Esophagus squamous epithelium (tissue), 5 donors: ENCODE results near the gene HECTD4. TPM values are rescaled to one million over a fixed set of nuclear protein-coding genes. Genes with fewer than 3 reads are reported as not detected.

Experiments used
- DNase-seq: peaks from one replicate; lab custom pipeline; 2025; lab: John Stamatoyannopoulos, UW
- H3K27ac ChIP-seq, 4 donors: fragments of 200-600 bp; sonication (generic); one replicate each; pipeline ENCODE4 v1.5.1; 2016 to 2019; ENCODE audit warnings: mild to moderate bottlenecking in 1 of 4
- H3K27me3 ChIP-seq, 4 donors: fragments of 200-600 bp; sonication (generic); 1 replicate in 3 of 4; 2 replicates in 1 of 4; pipeline versions ENCODE4 v1.5.1 to v1.6.0; 2017 to 2021; ENCODE audit warnings: antibody characterized with exemption in 1 of 4
- H3K36me3 ChIP-seq, 3 donors: fragments of 200-600 bp; sonication (generic); one replicate each; pipeline ENCODE4 v1.5.1; 2016 to 2019
- H3K4me1 ChIP-seq, 3 donors: fragments of 200-600 bp; sonication (generic); one replicate each; pipeline ENCODE4 v1.5.1; 2017 to 2019
- H3K4me3 ChIP-seq, 4 donors: fragments of 200-600 bp; sonication (generic); 1 replicate in 3 of 4; 2 replicates in 1 of 4; pipeline ENCODE4 v1.5.1; 2016 to 2019; ENCODE audit warnings: mild to moderate bottlenecking in 2 of 4, moderate library complexity in 1 of 4
- H3K9me3 ChIP-seq, 3 donors: fragments of 200-600 bp; sonication (generic); one replicate each; pipeline ENCODE4 v1.5.1; 2016 to 2019
- POLR2A ChIP-seq, 4 donors: fragments of 450-650 bp; IDR thresholded peaks; one replicate each; pipeline ENCODE4 v1.6.1; 2017; ENCODE audit warnings: antibody characterized with exemption in 4 of 4, mild to moderate bottlenecking in 4 of 4, moderate library complexity in 3 of 4
- WGBS, 2 donors: methylation state at CpG; one replicate each; pipeline ENCODE4 v1.1.5; 2018; 5-methylcytosine and 5-hydroxymethylcytosine counted together
- intact Hi-C: fragments of 100-400 bp; cut with DNase I; formaldehyde crosslinking; loops from one replicate; pipeline ENCODE4 v1.15.0; 2022
- total RNA-seq, 4 donors: library from RNA; depleted of rRNA; stranded (reverse); fragments of >200 nt; gene quantifications; one replicate each; pipeline ENCODE4 v1.1.0, GENCODE V29; 2016
- TF ChIP-seq, protein P1 (sequence below), 6 experiments: fragments of 450-650 bp in 4 of 6; fragments of 200-600 bp in 2 of 6; sonication (generic) in 2 of 6; IDR thresholded peaks; one replicate each; pipeline ENCODE4 v1.5.1; 2016 to 2019; ENCODE audit warnings: antibody characterized with exemption in 6 of 6, mild to moderate bottlenecking in 4 of 6, moderate library complexity in 4 of 6
- donor health status: DM: yes; HTN: yes; CAD: no.

The HECTD4 gene
- total RNA-seq, 4 donors from 2014 or later: 15.4 to 53.4 (median 33.4) TPM

DNA sequence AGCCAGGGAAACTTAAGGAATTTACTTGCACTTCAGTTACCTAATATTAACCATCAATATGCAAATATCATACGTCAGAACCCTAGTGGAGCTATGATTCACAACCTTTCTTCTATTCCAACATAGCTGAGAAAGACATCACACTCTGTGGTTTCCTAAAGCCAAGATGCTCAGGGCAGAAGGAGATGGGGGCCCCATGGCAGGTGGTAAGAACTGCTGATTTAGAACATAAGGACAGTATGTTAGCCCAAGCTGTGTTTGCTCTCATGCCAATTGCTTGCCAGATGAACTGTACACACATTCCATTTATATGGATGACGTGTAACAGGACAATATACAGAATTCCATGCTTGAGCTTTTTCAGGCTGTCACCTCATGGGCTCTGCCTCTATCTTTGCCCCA, 34.6 kb downstream of the HECTD4 start:
- no peak for DNase-seq
- Histone ChIP-seq H3K4me3 (no peak overlapping the region), H3K27me3 (no peaks in the 10 kb centered on the region), H3K4me1 (peaks cover 14 to 64% (median 15%) of the 10 kb centered on the region in 3 donors), H3K36me3 (no peaks in the 10 kb centered on the region), H3K27ac (no peak overlapping the region), H3K9me3 (no peaks in the 10 kb centered on the region)
- 74 to 83% methylated on average over 2 of the region's 2 CpGs for WGBS, 2 donors
- intact Hi-C loops: no loop called here
- no peak for TF ChIP-seq POLR2A (IDR thresholded peaks at IDR 0.05)

DNA sequence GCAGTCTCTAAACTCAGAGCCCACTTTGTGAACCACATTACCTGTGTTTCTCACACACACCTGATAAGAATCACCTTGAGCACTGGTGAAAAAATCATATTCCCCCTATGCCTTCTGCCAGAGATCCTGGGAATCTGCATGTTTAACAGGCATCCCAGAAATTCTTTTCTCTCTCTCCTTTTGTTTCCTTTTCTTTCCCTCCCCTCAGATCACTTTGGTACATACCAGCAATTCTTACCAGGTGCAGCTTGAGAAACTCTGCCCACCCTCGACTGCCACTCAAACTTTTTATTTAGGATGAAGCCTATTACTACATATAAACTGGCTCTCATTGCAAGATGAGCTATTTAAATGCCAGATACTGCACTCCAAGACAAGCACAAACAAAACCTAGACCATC, 36.0 kb downstream of the HECTD4 start:
- no peak overlapping the region for H3K27ac ChIP-seq

DNA sequence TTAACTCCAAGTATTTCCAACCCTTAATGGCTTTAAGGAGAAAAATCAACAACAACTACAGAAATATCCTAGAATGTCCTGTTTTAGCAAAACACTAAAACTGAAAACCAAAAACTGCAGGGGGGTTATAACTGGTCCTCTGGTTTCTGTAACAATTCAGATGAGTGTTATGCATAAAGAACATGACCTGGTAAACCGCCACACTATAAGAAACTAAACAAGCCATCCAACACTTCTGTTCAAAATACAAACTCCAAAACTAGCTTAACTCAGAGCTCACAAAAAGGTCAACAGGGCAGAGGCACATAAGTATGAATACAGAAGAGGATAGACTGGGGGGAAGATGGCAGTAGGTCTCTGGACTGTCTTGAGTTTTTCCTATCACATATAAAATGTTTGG, 38.0 kb downstream of the HECTD4 start:
- Histone ChIP-seq H3K4me3 (no peak overlapping the region), H3K27ac (no peak overlapping the region), H3K27me3 (no peaks in the 10 kb centered on the region), H3K36me3 (no peaks in the 10 kb centered on the region), H3K9me3 (no peaks in the 10 kb centered on the region), H3K4me1 (peaks cover 0 to 61% (median 0%) of the 10 kb centered on the region in 3 donors)
- WGBS, 2 donors: 88 to 89% methylated on average over 1 of the region's 1 CpG
- intact Hi-C loops: no loop called here
- TF ChIP-seq, protein P1, sequence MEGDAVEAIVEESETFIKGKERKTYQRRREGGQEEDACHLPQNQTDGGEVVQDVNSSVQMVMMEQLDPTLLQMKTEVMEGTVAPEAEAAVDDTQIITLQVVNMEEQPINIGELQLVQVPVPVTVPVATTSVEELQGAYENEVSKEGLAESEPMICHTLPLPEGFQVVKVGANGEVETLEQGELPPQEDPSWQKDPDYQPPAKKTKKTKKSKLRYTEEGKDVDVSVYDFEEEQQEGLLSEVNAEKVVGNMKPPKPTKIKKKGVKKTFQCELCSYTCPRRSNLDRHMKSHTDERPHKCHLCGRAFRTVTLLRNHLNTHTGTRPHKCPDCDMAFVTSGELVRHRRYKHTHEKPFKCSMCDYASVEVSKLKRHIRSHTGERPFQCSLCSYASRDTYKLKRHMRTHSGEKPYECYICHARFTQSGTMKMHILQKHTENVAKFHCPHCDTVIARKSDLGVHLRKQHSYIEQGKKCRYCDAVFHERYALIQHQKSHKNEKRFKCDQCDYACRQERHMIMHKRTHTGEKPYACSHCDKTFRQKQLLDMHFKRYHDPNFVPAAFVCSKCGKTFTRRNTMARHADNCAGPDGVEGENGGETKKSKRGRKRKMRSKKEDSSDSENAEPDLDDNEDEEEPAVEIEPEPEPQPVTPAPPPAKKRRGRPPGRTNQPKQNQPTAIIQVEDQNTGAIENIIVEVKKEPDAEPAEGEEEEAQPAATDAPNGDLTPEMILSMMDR (IDR thresholded peaks at IDR 0.05): no peak
- TF ChIP-seq POLR2A (IDR thresholded peaks at IDR 0.05): no peak
- DNase-seq: no peak

More for the DNA sequence above, 36.0 kb downstream of the HECTD4 start:
- intact Hi-C loops: no loop called here
- no peak for TF ChIP-seq POLR2A (IDR thresholded peaks at IDR 0.05)
- TF ChIP-seq, protein P1 (IDR thresholded peaks at IDR 0.05): no peak
- DNase-seq: no peak
- Histone ChIP-seq H3K9me3 (no peaks in the 10 kb centered on the region), H3K4me3 (no peak overlapping the region), H3K4me1 (peaks cover 14 to 61% (median 14%) of the 10 kb centered on the region in 3 donors), H3K27me3 (no peaks in the 10 kb centered on the region), H3K36me3 (no peaks in the 10 kb centered on the region)
- 53 to 60% methylated on average over 1 of the region's 1 CpG for WGBS, 2 donors

DNA sequence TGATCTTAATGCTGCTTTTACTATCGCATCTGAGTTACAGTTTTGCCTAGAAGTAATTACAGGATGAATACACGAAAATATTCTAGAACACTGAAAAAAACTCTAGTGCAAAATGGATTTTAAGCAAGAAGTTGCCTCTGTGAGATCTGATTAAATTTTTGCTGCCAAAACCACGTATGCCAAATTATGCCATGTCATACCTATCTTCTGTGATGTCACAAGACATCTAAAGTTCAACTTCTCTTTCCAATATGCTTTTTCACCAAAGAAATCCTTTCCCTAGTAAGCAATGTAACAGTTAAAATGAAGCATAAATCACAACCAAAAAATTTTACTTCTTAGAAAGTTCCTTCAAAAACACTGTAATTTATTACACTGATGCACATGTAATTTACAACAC, 39.6 kb downstream of the HECTD4 start:
- peaks cover 0 to 55% (median 0%) of the 10 kb centered on the region in 3 donors for H3K4me1 ChIP-seq
- intact Hi-C loops: no loop called here
- no peak overlapping the region for H3K4me3 ChIP-seq
- DNase-seq: no peak
- no peaks in the 10 kb centered on the region for H3K9me3 ChIP-seq
- no peaks in the 10 kb centered on the region for H3K27me3 ChIP-seq
- 80 to 83% methylated on average over 3 of the region's 3 CpGs for WGBS, 2 donors
- no peak overlapping the region for H3K27ac ChIP-seq
- H3K36me3 ChIP-seq: peaks cover 0 to 7% (median 0%) of the 10 kb centered on the region in 3 donors
- TF ChIP-seq, protein P1 (IDR thresholded peaks at IDR 0.05): no peak
- no peak for TF ChIP-seq POLR2A (IDR thresholded peaks at IDR 0.05)

DNA sequence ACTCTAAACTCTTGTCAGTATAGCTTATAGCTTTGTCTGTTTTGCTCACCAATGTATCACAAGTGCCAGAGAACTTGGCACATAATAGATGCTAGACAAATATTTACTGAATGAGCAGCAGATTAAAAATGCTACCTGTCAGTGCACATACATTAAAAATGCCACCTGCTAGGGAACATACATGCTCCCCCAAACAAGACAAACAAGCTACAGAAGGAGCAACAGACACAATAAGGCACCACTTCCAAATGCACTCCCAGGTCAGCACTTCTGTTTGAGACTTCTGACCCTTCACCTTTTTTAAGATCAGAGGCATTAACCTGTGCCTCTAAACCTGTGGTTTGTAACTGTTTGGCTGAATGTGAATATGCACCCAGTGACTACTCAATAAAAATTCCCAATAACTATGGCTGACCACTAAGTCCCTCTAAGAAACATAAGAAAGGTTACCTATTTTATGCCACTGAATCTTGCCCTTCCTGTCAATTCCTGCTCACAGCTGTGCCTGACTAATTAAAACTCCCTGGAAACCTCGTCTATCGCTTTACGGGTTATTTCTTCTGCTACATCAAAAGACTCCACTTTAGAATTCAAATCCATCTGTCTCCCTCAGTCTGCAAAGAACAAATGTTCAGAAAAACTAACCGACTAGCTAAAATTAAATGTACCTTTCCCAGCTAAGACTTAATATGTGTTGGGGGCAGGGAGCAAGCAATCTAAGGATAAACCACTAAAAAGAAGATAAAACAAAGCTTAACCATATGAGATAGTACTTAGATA, 41.0 kb downstream of the HECTD4 start:
- no peaks in the 10 kb centered on the region for H3K9me3 ChIP-seq
- no peak overlapping the region for H3K4me3 ChIP-seq
- H3K36me3 ChIP-seq: peaks cover 0 to 7% (median 0%) of the 10 kb centered on the region in 3 donors
- peak overlapping the region in 1 of 4 donors; percentile 26 for H3K27ac ChIP-seq
- no peaks in the 10 kb centered on the region for H3K27me3 ChIP-seq
- DNase-seq: no peak
- WGBS, 2 donors: 41 to 53% methylated on average over 4 of the region's 4 CpGs
- intact Hi-C loops: no loop called here
- TF ChIP-seq POLR2A (IDR thresholded peaks at IDR 0.05): no peak
- TF ChIP-seq, protein P1 (IDR thresholded peaks at IDR 0.05): no peak
- peaks cover 0 to 49% (median 0%) of the 10 kb centered on the region in 3 donors for H3K4me1 ChIP-seq
